SU-DHL-6 (cell line): Measurements from ENCODE around the gene LEP.

Source experiments
- CTCF ChIP-seq: fragments of 200-600 bp; sonication (generic); IDR thresholded peaks from one replicate; pipeline ENCODE4 v1.5.1; 2017; ENCODE audit warnings: antibody characterized with exemption, mild to moderate bottlenecking, low read length, moderate library complexity; ENCODE audit not compliant: insufficient read depth, poor library complexity, severe bottlenecking
- EZH2phosphoT487 ChIP-seq: fragments of 200-600 bp; sonication (generic), shearing (Covaris generic); conservative IDR thresholded peaks from 2 replicates; pipeline ENCODE4 v1.6.1; 2018; ENCODE audit warnings: mild to moderate bottlenecking, antibody characterized with exemption, low read length, moderate library complexity, mixed read lengths

- no peak for TF ChIP-seq CTCF
- TF ChIP-seq EZH2phosphoT487: no peak
These were observed 26.5 kb downstream of the LEP start for GRCh38 chr7:128267595-128267924.
